Activated gamma-delta T cell (primary cell): ENCODE results near the gene TCHH.
"Not testable (repeated sequence)": the region's sequence is repeated elsewhere in the genome, so short reads cannot be mapped to it uniquely, and the experiment has no call there.

Source experiments
- DNase-seq: peaks from one replicate; lab custom pipeline; 2025; lab: John Stamatoyannopoulos, UW

The TCHH gene

DNA sequence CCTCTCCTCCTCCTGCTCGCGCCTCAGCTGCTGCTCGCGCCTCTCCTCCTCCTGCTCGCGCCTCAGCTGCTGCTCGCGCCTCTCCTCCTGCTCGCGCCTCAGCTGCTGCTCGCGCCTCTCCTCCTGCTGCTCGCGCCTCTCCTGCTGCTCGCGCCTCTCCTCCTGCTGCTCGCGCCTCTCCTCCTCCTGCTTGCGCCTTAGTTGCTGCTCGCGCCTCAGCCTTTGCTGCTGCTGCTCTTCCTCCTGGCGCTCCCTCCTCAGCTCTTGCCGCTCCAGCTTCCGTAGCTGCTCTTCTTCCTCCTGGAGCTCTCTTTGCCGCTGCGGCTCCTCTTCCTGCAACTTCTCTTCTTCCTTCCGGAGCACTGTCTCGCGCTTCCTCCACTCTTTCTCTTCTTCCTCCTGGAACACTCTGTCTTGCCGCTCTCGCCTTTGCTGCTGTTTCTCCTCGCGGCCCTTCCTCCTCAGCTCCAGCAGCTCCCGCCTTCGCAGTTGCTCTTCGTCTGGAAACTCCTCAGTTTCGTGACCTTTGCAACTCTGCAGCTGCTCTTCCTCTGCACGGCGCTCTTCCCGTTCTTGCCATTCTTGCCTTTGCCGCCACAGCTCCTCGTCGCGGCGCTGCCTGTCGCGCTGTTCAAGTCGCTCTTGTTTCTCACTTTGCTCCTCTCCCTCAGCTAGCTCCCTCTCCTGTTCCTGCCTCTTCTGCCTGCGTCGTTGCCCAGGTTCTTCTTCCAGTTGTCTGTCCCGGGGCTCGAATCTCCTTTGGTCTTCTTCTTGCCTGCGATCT, 3.0 kb downstream of the TCHH start:
- no peak for DNase-seq

DNA sequence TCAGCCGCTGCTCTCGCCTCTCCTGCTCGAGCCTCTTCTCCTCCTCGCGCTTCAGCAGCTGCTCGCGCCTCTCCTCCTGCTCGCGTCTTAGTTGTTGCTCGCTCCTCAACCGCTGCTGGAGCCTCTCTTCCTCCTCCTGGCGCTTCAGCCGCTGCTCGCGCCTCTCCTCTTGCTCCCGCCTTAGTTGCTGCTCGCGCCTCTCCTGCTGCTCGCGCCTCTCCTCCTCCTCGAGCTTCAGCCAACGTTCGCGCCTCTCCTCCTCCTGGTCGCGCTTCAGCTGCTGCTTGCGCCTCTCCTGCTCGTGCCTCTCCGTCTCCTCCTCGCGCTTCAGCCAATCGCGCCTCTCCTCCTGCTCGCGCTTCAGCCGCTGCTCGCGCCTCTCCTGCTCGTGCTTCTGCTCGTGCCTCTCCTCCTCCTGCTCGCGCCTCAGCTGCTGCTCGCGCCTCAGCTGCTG, 3.7 kb downstream of the TCHH start:
- DNase-seq, result no peak

DNA sequence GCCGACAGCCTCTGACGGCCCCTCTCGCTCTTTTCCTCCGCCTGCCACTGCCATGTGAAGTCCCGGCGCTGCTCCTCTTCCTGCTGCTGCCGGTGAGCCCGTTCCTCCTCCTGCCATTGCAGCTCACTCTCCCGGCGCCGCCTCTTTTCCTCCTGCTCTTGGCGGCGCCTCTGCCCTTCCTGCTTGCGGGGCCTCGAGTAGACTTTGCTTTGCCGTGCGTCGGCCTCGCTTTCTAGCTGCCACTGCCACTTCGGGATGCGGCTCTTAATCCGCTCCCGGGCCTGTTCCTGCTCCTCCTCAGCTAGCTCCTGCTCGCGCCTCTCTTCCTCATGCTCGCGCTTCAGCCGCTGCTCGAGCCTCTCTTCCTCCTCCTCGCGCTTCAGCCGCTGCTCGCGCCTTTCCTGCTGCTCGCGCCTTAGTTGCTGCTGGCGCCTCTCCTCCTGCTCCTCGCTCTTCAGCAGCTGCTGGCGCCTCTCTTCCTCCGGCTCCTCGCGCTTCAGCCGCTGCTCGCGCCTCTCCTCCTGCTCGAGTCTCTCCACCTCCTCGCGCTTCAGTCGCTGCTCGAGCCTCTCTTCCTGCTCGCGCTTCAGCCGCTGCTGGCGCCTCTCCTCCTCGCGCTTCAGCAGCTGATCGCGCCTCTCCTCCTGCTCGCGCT, 4.3 kb downstream of the TCHH start:
- DNase-seq, result no peak

DNA sequence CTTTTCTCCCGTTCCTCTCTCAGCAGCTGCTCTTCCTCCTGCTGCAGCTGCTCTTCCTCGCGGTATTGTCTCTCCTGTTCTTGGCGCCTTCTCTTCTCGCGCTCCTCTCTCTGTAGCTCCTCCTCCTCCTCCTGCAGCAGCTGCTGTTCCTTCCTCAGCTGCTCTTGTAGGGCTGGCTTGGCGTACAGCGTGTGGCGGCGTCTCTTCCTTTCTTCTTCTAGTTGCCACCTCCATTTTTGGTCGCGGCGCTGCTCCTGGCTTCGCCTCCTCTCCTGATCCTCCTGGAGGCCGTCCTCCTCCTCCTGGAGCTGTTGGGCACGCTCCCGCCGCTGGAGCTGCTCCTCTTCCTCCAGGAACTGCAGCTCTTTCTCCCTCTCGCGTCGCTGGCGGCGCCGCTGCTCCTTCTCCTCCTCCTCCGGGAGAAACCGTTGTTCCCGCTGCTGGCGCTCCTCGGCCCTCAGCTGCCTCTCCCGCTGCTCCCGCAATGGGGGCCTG, 4.8 kb downstream of the TCHH start:
- no peak for DNase-seq

DNA sequence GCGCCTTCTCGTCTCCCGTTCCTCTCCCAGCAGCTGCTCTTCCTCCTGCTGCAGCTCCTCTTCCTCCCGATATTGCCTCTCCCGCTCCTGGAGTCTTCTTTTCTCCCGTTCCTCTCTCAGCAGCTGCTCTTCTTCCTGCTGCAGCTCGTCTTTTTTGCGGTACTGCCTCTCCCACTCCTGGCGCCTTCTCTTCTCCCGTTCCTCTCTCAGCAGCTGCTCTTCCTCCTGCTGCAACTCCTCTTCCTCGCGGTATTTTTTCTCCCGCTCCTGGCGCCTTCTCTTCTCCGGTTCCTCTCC, 5.3 kb downstream of the TCHH start:
- no peak for DNase-seq

DNA sequence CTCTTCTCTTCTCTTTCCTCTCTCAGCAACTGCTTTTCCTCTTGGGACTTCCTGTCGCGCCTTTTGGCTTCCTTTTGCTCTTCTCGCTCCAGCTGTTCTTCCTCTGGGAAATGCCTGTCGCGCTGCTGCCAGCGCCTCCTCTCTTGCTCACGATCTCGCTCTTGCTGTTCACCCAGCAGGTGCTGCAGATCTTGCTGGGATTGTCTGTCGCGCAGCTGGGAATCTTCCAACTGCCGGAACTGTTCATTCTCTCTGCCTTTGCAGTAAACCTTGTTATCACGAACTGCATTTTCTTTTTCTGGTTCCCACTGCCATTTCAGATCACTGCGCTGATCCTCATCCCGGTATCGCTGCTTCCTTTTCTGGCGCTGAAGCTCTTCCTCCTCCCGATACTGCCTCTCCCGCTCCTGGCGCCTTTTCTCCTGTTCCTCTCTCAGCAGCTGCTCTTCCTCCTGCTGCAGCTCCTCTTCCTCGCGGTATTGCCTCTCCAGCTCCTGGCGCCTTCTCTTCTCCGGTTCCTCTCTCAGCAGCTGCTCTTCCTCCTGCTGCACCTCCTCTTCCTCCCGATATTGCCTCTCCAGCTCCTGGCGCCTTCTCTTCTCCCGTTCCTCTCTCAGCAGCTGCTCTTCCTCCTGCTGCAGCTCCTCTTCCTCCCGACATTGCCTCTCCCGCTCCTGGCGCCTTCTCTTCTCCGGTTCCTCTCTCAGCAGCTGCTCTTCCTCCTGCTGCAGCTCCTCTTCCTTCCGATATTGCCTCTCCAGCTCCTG, 5.8 kb downstream of the TCHH start:
- no peak for DNase-seq

DNA sequence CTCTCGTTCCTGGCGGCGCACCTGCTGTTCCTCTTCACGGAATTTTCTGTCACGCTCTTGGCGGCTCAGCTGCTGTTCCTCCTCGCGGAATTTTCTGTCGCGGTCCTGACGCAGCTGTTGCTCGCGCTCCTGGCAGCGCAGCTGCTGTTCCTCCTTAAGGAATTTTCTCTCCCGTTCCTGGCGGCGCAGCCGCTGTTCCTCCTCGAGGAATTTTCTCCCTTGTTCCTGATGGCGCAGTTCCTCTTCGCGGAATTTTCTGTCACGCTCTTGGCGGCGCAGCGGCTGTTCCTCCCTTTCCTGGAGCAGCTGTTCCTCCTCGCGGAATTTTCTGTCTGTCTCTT, 6.4 kb downstream of the TCHH start:
- no peak for DNase-seq

DNA sequence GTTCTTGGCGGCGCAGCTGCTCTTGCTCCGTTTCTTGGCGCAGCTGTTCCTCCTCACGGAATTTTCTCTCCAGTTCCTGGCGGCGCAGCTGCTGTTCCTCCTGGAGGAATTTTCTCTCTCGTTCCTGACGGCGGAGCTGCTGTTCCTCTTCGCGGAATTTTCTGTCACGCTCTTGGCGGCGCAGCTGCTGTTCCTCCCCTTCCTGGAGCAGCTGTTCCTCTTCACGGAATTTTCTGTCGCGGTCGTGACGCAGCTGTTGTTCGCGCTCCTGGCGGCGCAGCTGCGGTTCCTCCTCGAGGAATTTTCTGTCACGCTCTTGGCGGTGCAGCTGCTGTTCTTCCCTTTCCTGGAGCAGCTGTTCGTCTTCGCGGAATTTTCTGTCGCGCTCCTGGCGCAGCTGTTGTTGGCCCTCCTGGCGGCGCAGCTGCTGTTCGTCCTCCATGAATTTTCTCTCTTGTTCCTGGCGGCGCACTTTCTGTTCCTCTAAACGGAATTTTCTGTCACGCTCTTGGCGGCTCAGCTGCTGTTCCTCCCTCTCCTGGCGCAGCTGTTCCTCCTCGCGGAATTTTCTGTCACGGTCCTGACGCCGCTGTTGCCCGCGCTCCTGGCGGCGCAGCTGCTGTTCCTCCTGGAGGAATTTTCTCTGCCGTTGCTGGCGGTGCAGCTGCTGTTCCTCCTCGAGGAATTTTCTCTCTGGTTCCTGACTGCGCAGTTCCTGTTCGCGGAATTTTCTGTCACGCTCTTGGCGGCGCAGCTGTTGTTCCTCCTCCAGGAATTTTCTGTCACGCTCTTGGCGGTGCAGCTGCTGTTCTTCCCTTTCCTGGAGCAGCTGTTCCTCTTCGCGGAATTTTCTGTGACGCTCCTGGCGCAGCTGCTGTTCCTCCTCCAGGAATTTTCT, 7.0 kb downstream of the TCHH start:
- DNase-seq, result no peak

DNA sequence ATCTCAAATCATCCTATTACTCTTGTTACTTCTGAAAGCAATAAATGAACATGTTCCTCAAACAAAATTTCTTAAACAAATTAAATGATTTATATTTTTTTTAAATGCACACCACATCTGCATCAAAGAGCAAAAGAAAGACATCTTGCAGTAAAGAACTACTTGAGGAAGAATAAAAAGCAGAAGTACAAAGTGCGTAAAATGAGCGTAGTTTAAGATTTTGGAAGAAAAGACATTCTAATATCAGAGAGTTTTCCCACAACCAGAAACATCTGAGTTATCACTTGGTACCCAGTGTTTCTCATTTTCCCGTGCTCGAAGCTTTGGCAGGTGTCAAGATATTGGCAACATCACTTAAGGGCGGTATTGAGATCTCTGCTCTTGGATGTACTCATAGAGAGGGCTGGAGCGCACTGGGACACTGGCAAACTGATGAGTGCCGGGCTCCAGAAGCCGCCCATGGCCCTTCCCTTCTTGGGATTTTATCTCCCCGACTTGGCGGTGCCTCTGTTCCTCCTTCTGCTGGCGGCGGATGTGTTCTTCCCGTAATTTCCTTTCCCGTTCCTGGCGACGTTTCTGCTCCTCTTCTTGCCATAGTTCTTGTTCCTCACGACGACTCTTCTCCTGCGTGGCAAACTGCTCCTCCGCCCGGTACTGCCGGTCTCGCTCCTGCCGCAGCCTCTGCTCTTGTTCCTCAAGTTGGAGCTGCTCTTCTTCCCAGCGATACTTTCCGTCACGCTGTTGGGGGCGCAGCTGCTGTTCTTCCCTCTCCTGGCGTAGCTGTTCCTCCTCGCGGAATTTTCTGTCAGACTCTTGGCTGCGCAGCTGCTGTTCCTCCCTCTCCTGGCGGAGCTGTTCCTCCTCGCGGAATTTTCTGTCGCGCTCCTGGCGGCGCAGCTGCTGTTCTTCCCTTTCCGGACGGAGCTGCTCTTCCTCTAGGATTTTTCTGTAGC, 7.9 kb downstream of the TCHH start:
- DNase-seq, result no peak

DNA sequence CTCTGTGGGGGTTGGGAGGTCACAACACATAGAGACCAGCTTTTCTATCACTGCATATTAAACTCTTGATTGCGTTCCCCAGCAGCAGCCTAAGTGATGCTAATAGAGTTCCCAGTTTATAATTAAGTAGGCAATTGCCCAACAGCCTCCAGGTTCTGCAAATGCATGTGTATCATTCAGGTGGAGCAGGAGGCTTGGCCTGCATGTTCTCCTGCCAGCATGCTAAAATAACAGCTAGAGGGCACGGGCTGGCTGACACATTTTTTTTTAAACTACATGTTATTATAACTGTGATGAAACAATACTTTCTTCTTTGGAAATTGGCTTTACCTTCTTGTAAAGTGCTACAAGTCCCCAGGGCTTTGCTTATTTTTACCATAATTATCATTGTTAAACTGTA, 10.4 kb downstream of the TCHH start:
- DNase-seq, result no peak

DNA sequence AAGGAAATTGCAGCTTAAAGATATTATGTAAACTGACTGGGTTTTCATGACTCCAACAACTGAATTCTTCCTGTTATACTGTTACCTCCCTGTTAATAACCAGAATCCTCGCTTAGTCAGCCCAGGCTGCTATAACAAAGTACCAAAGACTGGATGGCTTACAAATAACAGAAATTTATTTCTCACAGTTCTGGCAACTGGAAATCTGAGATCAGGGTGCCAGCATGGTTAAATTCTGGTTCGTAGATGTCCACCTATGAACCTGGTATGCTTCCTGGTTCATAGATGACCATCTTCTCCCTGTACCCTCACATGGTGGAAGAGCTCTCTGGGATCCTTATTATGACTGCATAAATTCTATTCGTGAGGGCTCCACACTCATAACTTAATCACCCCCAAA, 18.3 kb downstream of the TCHH start:
- no peak for DNase-seq

DNA sequence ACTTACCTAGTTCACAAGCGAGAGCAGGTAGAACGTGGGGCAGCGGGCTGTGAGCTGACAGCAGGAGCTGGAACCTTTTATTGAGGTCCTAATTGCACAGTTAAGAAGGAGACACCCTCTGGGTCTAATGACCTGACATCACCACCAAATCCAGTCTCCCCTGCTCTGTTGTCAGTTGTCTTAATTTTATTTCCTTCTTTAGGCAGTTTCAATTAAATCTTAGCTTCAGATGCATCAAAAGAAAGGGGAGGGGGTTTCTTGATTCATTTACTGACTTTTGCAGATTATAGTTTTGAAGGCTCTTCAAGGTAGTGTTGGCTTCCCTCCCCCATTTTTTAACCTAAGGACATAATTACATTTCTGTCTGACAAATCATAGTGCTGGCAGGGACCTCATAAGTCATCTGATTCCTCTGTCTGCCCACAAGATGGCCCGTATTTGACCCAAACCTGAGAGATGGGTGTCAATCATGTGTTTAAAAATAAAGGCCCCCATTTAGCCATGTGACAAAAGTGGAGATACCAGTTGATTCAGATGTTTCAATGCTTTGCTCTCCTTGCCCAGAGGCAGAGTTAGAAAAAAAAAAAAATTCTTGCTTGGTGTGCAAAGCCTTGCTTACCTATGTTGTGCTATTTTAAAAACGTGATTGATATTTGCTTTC, 26.1 kb downstream of the TCHH start, which contains the start of gene TCHHL1:
TCHHL1 (minus strand) TSS at position 51 of the 661 bp plus-strand sequence. CDS start 921 bp downstream, outside the sequence.
- DNase-seq, result no peak

DNA sequence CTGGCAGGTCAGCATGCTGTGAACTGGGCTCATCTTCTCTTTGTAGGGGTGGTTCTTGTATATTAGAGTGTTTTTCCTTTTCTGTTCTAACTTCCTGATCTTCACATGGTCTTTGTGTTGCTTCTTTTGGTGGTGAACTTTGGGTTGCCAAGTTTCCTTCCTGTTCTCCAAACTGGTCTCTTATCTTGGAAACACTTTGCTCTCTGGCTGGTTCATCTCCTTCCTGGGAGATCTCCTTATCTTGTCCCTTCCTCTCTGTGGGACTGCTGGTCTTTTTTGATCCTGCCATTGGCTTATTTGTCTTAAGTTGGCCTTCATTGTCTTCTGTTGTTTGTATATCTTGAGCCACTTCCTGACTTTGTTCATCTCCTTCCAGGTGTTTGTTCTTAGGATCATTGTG, 28.5 kb downstream of the TCHH start:
- DNase-seq, result no peak

DNA sequence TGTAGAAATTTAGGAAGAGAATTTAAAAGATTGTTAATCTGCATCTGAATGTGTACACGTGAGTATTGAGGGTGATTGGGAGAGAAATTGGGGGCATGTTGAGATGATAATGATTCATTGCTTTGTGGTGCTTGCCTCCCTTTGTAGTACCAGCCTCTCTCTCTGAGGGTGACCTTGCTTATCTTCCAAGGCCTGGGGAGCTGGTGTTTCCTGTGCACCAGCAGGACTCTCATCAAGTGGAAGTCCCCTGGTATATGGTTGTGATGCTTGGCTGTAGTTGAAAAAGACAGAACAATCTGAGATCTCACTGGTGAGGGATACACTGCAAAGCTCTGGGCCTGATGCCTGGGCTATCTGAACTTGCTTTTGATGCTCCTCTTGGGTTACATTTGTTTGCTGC, 30.4 kb downstream of the TCHH start:
- DNase-seq, result no peak

DNA sequence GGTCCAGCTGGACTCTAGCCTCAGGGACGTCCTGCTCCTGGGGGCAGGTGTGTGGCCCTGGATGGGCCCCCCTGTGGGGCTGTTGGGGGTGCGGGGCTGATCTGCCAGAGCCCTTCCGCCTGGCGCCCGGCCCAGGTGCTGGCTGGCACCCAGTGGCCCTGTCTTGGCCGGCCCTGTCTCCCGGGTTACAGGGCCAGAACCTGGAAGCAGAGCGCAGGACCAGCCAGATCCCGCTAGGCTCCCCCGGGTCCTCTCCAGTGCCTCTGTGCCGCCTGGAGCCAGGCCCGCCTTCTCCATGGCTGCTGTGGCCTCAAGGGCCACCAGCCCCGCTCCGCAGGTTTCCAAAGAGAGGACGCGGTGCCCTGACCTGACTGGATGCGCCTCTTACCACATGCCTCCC, 34.2 kb downstream of the TCHH start:
- DNase-seq, result not testable (repeated sequence)

DNA sequence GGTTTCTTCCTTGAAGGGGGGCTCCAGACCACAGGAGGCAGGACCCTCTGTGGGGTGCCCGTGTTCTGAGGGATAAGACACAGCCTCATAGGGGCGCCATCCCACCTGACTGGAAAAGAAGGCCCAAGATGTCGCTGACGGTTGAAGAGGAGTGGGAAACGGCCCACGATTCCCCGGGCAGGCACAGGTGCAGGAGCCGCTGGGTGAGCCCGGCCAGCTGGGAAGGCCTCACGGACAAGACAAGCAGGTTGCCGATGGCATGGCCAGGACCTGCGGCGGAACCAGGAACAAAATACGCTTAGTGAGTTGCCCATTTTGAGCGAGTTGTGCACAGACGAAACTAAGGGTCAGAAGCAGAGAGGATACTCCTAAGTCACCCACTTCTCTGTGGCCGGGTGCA, 34.8 kb downstream of the TCHH start:
- DNase-seq, result not testable (repeated sequence)

DNA sequence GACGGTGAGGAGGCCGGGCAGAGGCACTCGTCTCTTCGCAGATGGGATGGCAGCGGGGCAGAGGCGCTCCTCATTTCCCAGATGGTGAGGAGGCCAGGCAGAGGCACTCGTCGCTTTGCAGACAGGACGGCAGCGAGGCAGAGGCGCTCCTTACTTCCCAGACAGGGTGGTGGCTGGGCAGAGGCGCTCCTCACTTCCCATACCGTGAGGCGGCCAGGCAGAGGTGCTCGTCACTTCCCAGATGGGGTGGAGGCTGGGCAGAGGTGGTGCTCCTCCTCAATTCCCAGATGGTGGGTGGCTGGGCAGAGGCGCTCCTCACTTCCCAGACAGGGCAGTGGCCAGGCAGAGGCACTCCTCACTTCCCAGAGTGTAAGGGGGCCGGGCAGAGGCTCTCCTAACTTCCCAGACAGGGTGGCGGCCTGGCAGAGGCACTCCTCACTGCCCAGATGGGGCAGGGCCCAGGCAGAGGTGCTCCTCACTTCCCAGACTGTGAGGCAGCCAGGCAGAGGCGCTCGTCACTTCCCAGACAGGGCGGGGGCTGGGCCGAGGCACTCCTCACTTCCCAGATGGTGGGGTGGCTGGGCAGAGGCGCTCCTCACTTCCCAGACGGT, 36.3 kb downstream of the TCHH start:
- DNase-seq, result no peak

DNA sequence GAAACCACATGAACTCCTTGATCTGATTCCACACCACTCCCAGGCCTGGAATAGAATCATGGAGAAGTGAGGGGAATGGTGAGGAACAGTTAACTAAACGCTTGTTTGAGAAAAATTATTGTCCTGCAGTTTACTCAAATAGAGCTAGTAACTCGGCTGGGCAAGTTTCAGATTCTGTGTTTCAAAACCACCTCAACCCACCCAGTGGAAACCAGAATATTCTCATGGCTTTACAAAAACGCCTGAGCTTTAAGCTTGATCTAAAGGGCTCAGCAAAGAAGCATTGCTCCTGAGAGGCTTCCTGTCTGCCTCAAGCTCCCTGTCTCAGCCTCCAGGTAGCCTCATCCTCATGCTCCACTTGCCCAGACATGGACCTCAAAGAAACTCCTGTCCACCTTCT, 42.9 kb downstream of the TCHH start:
- DNase-seq, result no peak

DNA sequence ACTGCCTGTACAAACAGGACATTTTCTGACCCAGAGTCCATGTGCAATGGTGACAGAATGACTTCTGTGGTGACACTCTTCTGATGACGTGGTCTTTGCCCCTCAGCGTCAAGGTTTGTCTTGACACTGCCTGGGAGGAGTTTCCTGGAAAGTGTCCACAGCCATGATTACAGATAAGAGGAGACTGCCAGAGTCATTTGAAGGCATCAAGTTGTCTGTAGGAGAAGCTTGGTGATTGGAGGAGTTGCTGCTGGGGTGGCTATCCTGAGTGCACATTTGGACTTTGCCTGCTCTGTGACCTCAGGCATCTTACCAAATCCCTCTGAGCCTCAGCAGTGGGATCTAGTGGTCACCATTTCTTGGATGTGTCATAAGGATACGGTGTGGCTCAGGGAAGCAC, 44.1 kb downstream of the TCHH start:
- no peak for DNase-seq

DNA sequence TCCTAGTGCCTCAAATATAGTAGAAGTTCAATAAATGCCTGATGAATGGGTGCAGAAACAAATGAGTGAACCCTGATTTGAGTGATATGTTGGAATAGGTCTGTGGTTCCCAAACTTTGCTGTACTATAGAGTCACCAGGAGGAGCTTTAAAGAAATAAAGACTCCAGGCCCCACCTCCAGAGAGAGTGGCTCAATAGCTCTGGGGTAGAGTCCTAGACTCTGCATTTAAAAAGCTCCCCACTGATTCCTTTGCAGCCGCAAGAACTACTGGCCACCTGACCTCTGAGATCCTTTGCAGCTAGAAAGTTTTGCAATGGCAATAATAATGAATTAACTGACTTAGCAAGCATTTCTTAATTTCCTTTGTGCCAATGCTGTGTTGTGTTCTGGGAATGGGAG, 47.3 kb downstream of the TCHH start:
- DNase-seq, result no peak
